Uterus (tissue), 2 donors: ENCODE results near the gene IBA57.

Experiments used
- POLR2A ChIP-seq, 2 donors: fragments of 450-650 bp; IDR thresholded peaks; one replicate each; pipeline ENCODE4 v1.6.1; 2016; ENCODE audit warnings: antibody characterized with exemption in 2 of 2, mild to moderate bottlenecking in 1 of 2, moderate library complexity in 1 of 2
- TF ChIP-seq, protein P1 (sequence below), 4 experiments: fragments of 200-600 bp in 2 of 4; fragments of 450-650 bp in 2 of 4; sonication (generic) in 2 of 4; IDR thresholded peaks; one replicate each; pipeline ENCODE4 v1.5.1; 2016 to 2019; ENCODE audit warnings: antibody characterized with exemption in 4 of 4, mild to moderate bottlenecking in 2 of 4, moderate library complexity in 1 of 4

DNA sequence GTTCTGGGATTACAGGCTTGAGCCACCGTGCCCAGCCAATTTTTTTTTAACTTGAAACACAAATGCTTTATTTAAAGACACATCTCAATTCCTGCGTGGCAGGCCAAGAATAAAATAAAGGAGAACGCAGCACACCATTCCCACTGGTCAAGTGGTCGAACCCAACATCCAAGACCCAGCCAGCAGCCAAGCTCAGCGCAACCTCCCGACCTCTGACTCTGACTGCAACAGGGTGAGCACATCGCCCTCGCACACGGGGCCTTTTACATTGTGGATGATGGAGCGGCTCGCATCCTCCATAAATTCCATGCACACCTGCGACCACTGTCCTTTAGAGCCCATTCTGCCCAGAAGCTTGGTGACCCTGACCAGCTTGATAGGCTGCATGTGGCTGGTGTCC lies 31.0 kb upstream of the IBA57 start:
- TF ChIP-seq, protein P1, sequence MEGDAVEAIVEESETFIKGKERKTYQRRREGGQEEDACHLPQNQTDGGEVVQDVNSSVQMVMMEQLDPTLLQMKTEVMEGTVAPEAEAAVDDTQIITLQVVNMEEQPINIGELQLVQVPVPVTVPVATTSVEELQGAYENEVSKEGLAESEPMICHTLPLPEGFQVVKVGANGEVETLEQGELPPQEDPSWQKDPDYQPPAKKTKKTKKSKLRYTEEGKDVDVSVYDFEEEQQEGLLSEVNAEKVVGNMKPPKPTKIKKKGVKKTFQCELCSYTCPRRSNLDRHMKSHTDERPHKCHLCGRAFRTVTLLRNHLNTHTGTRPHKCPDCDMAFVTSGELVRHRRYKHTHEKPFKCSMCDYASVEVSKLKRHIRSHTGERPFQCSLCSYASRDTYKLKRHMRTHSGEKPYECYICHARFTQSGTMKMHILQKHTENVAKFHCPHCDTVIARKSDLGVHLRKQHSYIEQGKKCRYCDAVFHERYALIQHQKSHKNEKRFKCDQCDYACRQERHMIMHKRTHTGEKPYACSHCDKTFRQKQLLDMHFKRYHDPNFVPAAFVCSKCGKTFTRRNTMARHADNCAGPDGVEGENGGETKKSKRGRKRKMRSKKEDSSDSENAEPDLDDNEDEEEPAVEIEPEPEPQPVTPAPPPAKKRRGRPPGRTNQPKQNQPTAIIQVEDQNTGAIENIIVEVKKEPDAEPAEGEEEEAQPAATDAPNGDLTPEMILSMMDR (IDR thresholded peaks at IDR 0.05), result no peak
- TF ChIP-seq POLR2A (IDR thresholded peaks at IDR 0.05), result no peak
